Keratinocyte (primary cell): ENCODE data around the gene LAMTOR5. TPM values are rescaled to one million over a fixed set of nuclear protein-coding genes. Genes with fewer than 3 reads are reported as not detected.

Experiments used
- DNase-seq: peaks from one replicate; pipeline ENCODE4 v3.0.0-alpha.2; 2011; ENCODE audit warnings: low read depth, missing footprints, low spot score
- FAIRE-seq: peaks from 2 replicates; lab custom pipeline; 2011; peaks lifted over from hg19 to GRCh38; lab: Jason Lieb, UNC
- H2AFZ ChIP-seq: 2 replicates; pipeline ENCODE4 v1.6.0; 2012; ENCODE audit warnings: low read length, control low read depth, inconsistent platforms; ENCODE audit not compliant: control insufficient read depth
- H3K27ac ChIP-seq: 2 replicates; pipeline ENCODE4 v1.5.1; 2011; ENCODE audit warnings: low read length; ENCODE audit not compliant: control insufficient read depth, insufficient read depth
- H3K27me3 ChIP-seq: 3 replicates; pipeline ENCODE4 v1.6.0; 2011; ENCODE audit warnings: low read length; ENCODE audit not compliant: control insufficient read depth, insufficient read depth; ENCODE audit errors: extremely low read depth
- H3K36me3 ChIP-seq, 2 experiments: 2 replicates in 1 of 2; 3 replicates in 1 of 2; pipeline ENCODE4 v1.5.1; 2011; ENCODE audit warnings: low read length in 2 of 2, mild to moderate bottlenecking in 1 of 2; ENCODE audit not compliant: control insufficient read depth in 2 of 2, insufficient read depth in 2 of 2; ENCODE audit errors: extremely low read depth in 1 of 2
- H3K4me1 ChIP-seq: 3 replicates; pipeline ENCODE4 v1.5.1; 2011; ENCODE audit warnings: low read length; ENCODE audit not compliant: control insufficient read depth, insufficient read depth; ENCODE audit errors: extremely low read depth
- H3K4me2 ChIP-seq: 3 replicates; pipeline ENCODE4 v1.6.0; 2011; ENCODE audit warnings: low read depth, low read length; ENCODE audit not compliant: control insufficient read depth, insufficient read depth; ENCODE audit errors: extremely low read depth
- H3K4me3 ChIP-seq, 3 experiments: fragments of 200-600 bp in 1 of 3; sonication (generic) in 1 of 3; 2 replicates in 2 of 3; 3 replicates in 1 of 3; pipeline ENCODE4 v1.5.1; 2011 to 2016; ENCODE audit warnings: low read length in 3 of 3, mild to moderate bottlenecking in 3 of 3, control low read depth in 2 of 3, inconsistent platforms in 1 of 3, low read depth in 1 of 3, mixed read lengths in 1 of 3, mixed run types in 1 of 3, moderate library complexity in 1 of 3; ENCODE audit not compliant: control insufficient read depth in 2 of 3, insufficient read depth in 2 of 3; ENCODE audit errors: extremely low read depth in 1 of 3
- H3K79me2 ChIP-seq: 2 replicates; pipeline ENCODE4 v1.6.0; 2012; ENCODE audit warnings: low read length; ENCODE audit not compliant: control insufficient read depth, insufficient read depth
- H3K9ac ChIP-seq: 3 replicates; pipeline ENCODE4 v1.6.0; 2011; ENCODE audit warnings: low read length; ENCODE audit not compliant: control insufficient read depth, insufficient read depth; ENCODE audit errors: extremely low read depth
- H3K9me1 ChIP-seq: 3 replicates; pipeline ENCODE4 v1.6.0; 2011; ENCODE audit warnings: low read length; ENCODE audit not compliant: control insufficient read depth, insufficient read depth; ENCODE audit errors: extremely low read depth
- H3K9me3 ChIP-seq: 2 replicates; pipeline ENCODE4 v1.5.1; 2012; ENCODE audit warnings: low read depth, low read length; ENCODE audit not compliant: control insufficient read depth
- H4K20me1 ChIP-seq: 3 replicates; pipeline ENCODE4 v1.6.0; 2011; ENCODE audit warnings: low read length; ENCODE audit not compliant: control insufficient read depth, insufficient read depth; ENCODE audit errors: extremely low read depth
- EZH2 ChIP-seq: IDR thresholded peaks from one replicate; pipeline ENCODE4 v1.6.1; 2012; ENCODE audit warnings: inconsistent platforms, mild to moderate bottlenecking, low read length, moderate library complexity
- dilution Hi-C: fragments of 300-500 bp; cut with MboI; formaldehyde crosslinking; loops from one replicate; pipeline ENCODE4 v1.7.0; 2020; ENCODE audit warnings: low sequenced_read_pairs; ENCODE audit not compliant: extremely low pct_ligation_motif_present
- polyA plus RNA-seq, 5 experiments: library from polyadenylated mRNA; depleted of rRNA in 3 of 5; stranded (reverse) in 3 of 5; stranded (forward) in 1 of 5; unstranded in 1 of 5; fragments of >200 nt; gene quantifications; 1 replicate in 1 of 5; 2 replicates in 3 of 5; 3 replicates in 1 of 5; pipeline versions ENCODE4 v1.2.1 to v1.2.3, GENCODE V29; 2011 to 2012; ENCODE audit warnings: missing spikeins in 2 of 5, low read depth in 1 of 5, low replicate concordance in 1 of 5
- TF ChIP-seq, protein P1 (sequence below), 3 experiments: IDR thresholded peaks in 1 of 3; conservative IDR thresholded peaks in 1 of 3; optimal IDR thresholded peaks in 1 of 3; 2 replicates in 2 of 3; 3 replicates in 1 of 3; pipeline versions ENCODE3 to v1.5.1; 2011; ENCODE audit warnings: low read length in 3 of 3, mild to moderate bottlenecking in 3 of 3, moderate library complexity in 2 of 3, control low read depth in 1 of 3, inconsistent platforms in 1 of 3; ENCODE audit not compliant: insufficient read depth in 2 of 3; ENCODE audit errors: extremely low read depth in 1 of 3

The LAMTOR5 gene
- polyA plus RNA-seq, 1 donor (not counting 4 experiments of a cell fraction or from before 2014, with no cell fraction given): 365 TPM

GRCh38 chr1:110394493-110394820 lies 13.0 kb downstream of the LAMTOR5 start:
- FAIRE-seq: no peak
- H3K4me2 ChIP-seq: no peak overlapping the region

GRCh38 chr1:110393691-110394492 lies 13.6 kb downstream of the LAMTOR5 start:
- TF ChIP-seq EZH2: no peak
- TF ChIP-seq, protein P1, sequence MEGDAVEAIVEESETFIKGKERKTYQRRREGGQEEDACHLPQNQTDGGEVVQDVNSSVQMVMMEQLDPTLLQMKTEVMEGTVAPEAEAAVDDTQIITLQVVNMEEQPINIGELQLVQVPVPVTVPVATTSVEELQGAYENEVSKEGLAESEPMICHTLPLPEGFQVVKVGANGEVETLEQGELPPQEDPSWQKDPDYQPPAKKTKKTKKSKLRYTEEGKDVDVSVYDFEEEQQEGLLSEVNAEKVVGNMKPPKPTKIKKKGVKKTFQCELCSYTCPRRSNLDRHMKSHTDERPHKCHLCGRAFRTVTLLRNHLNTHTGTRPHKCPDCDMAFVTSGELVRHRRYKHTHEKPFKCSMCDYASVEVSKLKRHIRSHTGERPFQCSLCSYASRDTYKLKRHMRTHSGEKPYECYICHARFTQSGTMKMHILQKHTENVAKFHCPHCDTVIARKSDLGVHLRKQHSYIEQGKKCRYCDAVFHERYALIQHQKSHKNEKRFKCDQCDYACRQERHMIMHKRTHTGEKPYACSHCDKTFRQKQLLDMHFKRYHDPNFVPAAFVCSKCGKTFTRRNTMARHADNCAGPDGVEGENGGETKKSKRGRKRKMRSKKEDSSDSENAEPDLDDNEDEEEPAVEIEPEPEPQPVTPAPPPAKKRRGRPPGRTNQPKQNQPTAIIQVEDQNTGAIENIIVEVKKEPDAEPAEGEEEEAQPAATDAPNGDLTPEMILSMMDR (optimal IDR thresholded peaks at IDR 0.05 in 1 of 3, IDR thresholded peaks at IDR 0.05 in 1 of 3, conservative IDR thresholded peaks at IDR 0.05 in 1 of 3; ENCODE audit: extremely low read depth in 1 of 3, insufficient read depth in 2 of 3, low read length in 3 of 3): no peak
- H3K36me3 ChIP-seq: peaks cover 0 to 12% of the 10 kb centered on the region in 2 experiments
- peak overlapping the region; percentile 30 for H3K27ac ChIP-seq
- H3K4me3 ChIP-seq: no peak overlapping the region
- H3K9me3 ChIP-seq: no peaks in the 10 kb centered on the region
- no peaks in the 10 kb centered on the region for H4K20me1 ChIP-seq
- no peaks in the 10 kb centered on the region for H3K79me2 ChIP-seq
- no peaks in the 10 kb centered on the region for H3K27me3 ChIP-seq
- H3K4me2 ChIP-seq: peak overlapping the region; percentile 33
- FAIRE-seq (peak; percentile 5), DNase-seq (peak; percentile 52)
- peaks cover 18% of the 10 kb centered on the region for H3K4me1 ChIP-seq
- H3K9ac ChIP-seq: no peak overlapping the region
- dilution Hi-C loops: no loop called here
- no peak overlapping the region for H2AFZ ChIP-seq
- no peaks in the 10 kb centered on the region for H3K9me1 ChIP-seq

More at GRCh38 chr1:110394493-110394820, 13.0 kb downstream of the LAMTOR5 start:
- H4K20me1 ChIP-seq: no peaks in the 10 kb centered on the region
- H3K36me3 ChIP-seq: peaks cover 0 to 12% of the 10 kb centered on the region in 2 experiments
- no peaks in the 10 kb centered on the region for H3K9me1 ChIP-seq
- H3K27ac ChIP-seq: no peak overlapping the region
- peaks cover 18% of the 10 kb centered on the region for H3K4me1 ChIP-seq
- no peaks in the 10 kb centered on the region for H3K79me2 ChIP-seq
- H3K4me3 ChIP-seq: no peak overlapping the region
- no peak for TF ChIP-seq EZH2
- TF ChIP-seq, protein P1 (optimal IDR thresholded peaks at IDR 0.05 in 1 of 3, IDR thresholded peaks at IDR 0.05 in 1 of 3, conservative IDR thresholded peaks at IDR 0.05 in 1 of 3; ENCODE audit: extremely low read depth in 1 of 3, insufficient read depth in 2 of 3, low read length in 3 of 3): no peak
- dilution Hi-C loops: no loop called here
- no peaks in the 10 kb centered on the region for H3K9me3 ChIP-seq
- H2AFZ ChIP-seq: no peak overlapping the region
- H3K27me3 ChIP-seq: no peaks in the 10 kb centered on the region
- H3K9ac ChIP-seq: no peak overlapping the region
- no peak for DNase-seq
